Upper lobe of left lung (tissue), 6 donors: ENCODE measurements around the gene TBC1D17. TPM values are rescaled to one million over a fixed set of nuclear protein-coding genes. Genes with fewer than 3 reads are reported as not detected.

ENCODE experiments used
- ATAC-seq, 2 donors: fragments of 200-7000 bp; cut with Tn5 transposase; one replicate each; pipeline ENCODE4 v1.9.1; 2022; ENCODE audit warnings: mild to moderate bottlenecking in 2 of 2, moderate library complexity in 2 of 2; ENCODE audit not compliant: low FRiP score in 2 of 2
- DNase-seq, 2 donors: peaks; one replicate each; pipeline ENCODE4 v3.0.0-alpha.2; 2019 to 2020
- H3K27ac ChIP-seq, 4 donors: fragments of 200-600 bp; sonication (generic); one replicate each; pipeline ENCODE4 v1.5.1; 2016 to 2019
- H3K27me3 ChIP-seq, 4 donors: fragments of 200-600 bp; sonication (generic); one replicate each; pipeline ENCODE4 v1.5.1; 2017 to 2019
- H3K36me3 ChIP-seq, 4 donors: fragments of 200-600 bp; sonication (generic); one replicate each; pipeline ENCODE4 v1.5.1; 2016 to 2019
- H3K4me1 ChIP-seq, 4 donors: fragments of 200-600 bp; sonication (generic); one replicate each; pipeline ENCODE4 v1.5.1; 2018 to 2019
- H3K4me3 ChIP-seq, 4 donors: fragments of 200-600 bp; sonication (generic); one replicate each; pipeline ENCODE4 v1.5.1; 2017 to 2019; ENCODE audit warnings: mild to moderate bottlenecking in 2 of 4, moderate library complexity in 1 of 4
- H3K9me3 ChIP-seq, 4 donors: fragments of 200-600 bp; sonication (generic); one replicate each; pipeline ENCODE4 v1.5.1; 2018 to 2019
- EP300 ChIP-seq, 4 donors: sonication (generic); formaldehyde crosslinking; IDR thresholded peaks; one replicate each; pipeline ENCODE4 v1.5.1; 2017; ENCODE audit warnings: antibody characterized with exemption in 4 of 4, control low read depth in 2 of 4
- POLR2A ChIP-seq, 4 donors: fragments of 450-650 bp; IDR thresholded peaks; one replicate each; pipeline ENCODE4 v1.5.1; 2016 to 2017; ENCODE audit warnings: antibody characterized with exemption in 4 of 4, mild to moderate bottlenecking in 2 of 4
- POLR2AphosphoS5 ChIP-seq, 2 donors: sonication (generic); formaldehyde crosslinking; IDR thresholded peaks; one replicate each; pipeline ENCODE4 v1.5.1; 2017; ENCODE audit warnings: antibody characterized with exemption in 2 of 2
- WGBS, 2 donors: methylation state at CpG; one replicate each; pipeline ENCODE4 v1.1.5; 2017 to 2018; 5-methylcytosine and 5-hydroxymethylcytosine counted together
- total RNA-seq, 6 donors: library from RNA; depleted of rRNA in 4 of 6; stranded (reverse); fragments of >200 nt in 4 of 6; gene quantifications; one replicate each; pipeline versions ENCODE4 v1.1.0 to v1.2.1, GENCODE V29; 2016 to 2021
- TF ChIP-seq, protein P1 (sequence below), 6 experiments: fragments of 450-650 bp in 4 of 6; fragments of 200-600 bp in 2 of 6; sonication (generic) in 2 of 6; IDR thresholded peaks; one replicate each; pipeline ENCODE4 v1.5.1; 2016 to 2019; ENCODE audit warnings: antibody characterized with exemption in 6 of 6
- donor health status: DM: no; HTN: no; CAD: no; lungs with moderate emphysema.
- donor health status: DM: no; HTN: yes; CAD: no; lungs with severe emphysema.

The TBC1D17 gene
- total RNA-seq, 6 donors from 2014 or later = 22.9 to 140 (median 61.2) TPM

DNA sequence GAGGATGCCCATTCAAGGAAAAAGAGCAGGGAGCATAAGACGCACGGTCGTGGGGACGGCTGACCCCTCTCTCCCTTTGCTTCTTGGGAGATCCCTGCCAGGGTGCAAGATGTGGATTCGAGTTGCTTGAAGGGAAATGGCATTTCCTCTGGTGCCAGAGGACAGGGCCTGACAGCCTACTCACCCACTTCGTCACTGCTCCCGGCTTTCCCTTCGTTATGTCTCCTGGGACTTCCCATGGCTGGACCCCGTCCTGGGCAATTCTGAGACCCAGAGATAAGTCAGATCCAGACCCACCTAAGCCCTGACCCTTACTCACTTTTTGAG, 1.2 kb downstream of the TBC1D17 start:
- DNase-seq (no peak), ATAC-seq (no peak)
- Histone ChIP-seq H3K27me3 (no peaks in the 10 kb centered on the region), H3K4me1 (peaks cover 17 to 32% (median 25%) of the 10 kb centered on the region in 4 donors), H3K4me3 (peak overlapping the region in 1 of 4 donors; percentile 77), H3K27ac (peak overlapping the region; percentile 94 to 100 (median 99)), H3K36me3 (peaks cover 37 to 43% (median 40%) of the 10 kb centered on the region in 4 donors), H3K9me3 (no peaks in the 10 kb centered on the region)
- TF ChIP-seq POLR2A (IDR thresholded peaks at IDR 0.05) = no peak
- TF ChIP-seq POLR2AphosphoS5 (IDR thresholded peaks at IDR 0.05) = no peak
- WGBS, 2 donors = 79 to 86% methylated on average over 9 of the region's 9 CpGs

DNA sequence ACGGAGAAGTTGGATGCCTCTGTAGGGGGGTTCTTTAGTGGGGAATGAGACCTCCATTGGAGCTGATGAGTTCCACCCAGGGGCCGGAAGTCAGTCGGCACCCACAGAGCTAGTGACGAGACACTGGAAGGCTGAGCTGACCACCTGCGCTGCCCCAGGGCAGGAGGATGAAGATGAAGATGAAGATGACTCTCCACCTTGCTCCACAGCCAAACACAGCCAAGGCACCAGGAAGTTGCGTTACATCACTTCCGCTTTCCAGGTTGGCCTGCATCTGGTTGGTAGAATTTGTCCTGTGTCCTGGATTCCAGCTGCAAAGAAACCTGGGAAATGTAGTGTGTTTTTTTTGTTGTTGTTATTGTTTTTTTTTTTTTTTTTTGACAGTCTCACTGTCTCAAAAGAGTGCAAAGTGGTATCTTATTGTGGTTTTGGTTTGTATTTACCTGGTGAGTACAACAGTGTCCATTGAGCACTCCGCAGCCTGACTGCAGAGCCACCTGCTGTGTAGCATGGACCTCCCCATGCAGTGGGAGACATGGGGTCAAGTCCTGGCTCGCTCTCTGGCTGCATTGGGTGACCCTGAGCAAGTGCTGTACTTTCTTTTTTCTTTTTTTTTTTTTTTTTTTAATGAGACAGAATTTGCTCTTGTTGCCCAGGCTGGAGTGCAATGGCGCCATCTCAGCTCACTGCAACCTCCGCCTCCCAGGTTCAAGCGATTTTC, 1.9 kb downstream of the TBC1D17 start:
- Histone ChIP-seq H3K36me3 (peaks cover 44 to 50% (median 47%) of the 10 kb centered on the region in 4 donors), H3K27ac (peak overlapping the region in 2 of 4 donors; percentile 99), H3K4me1 (peaks cover 17 to 26% (median 25%) of the 10 kb centered on the region in 4 donors), H3K27me3 (no peaks in the 10 kb centered on the region), H3K9me3 (no peaks in the 10 kb centered on the region), H3K4me3 (no peak overlapping the region)
- no peak for DNase-seq
- TF ChIP-seq, protein P1, sequence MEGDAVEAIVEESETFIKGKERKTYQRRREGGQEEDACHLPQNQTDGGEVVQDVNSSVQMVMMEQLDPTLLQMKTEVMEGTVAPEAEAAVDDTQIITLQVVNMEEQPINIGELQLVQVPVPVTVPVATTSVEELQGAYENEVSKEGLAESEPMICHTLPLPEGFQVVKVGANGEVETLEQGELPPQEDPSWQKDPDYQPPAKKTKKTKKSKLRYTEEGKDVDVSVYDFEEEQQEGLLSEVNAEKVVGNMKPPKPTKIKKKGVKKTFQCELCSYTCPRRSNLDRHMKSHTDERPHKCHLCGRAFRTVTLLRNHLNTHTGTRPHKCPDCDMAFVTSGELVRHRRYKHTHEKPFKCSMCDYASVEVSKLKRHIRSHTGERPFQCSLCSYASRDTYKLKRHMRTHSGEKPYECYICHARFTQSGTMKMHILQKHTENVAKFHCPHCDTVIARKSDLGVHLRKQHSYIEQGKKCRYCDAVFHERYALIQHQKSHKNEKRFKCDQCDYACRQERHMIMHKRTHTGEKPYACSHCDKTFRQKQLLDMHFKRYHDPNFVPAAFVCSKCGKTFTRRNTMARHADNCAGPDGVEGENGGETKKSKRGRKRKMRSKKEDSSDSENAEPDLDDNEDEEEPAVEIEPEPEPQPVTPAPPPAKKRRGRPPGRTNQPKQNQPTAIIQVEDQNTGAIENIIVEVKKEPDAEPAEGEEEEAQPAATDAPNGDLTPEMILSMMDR (IDR thresholded peaks at IDR 0.05) = no peak
- TF ChIP-seq POLR2A (IDR thresholded peaks at IDR 0.05) (no peak), POLR2AphosphoS5 (IDR thresholded peaks at IDR 0.05) (no peak), EP300 (IDR thresholded peaks at IDR 0.05) (no peak)
- WGBS, 2 donors = 94% methylated on average over 12 of the region's 12 CpGs
- ATAC-seq = no peak

- WGBS, 2 donors = 93 to 99% methylated on average over 8 to 10 of the region's 10 CpGs
- TF ChIP-seq POLR2A (IDR thresholded peaks at IDR 0.05) (no peak), POLR2AphosphoS5 (IDR thresholded peaks at IDR 0.05) (no peak), EP300 (IDR thresholded peaks at IDR 0.05) (no peak)
- TF ChIP-seq, protein P1 (IDR thresholded peaks at IDR 0.05) = no peak
- DNase-seq (no peak), ATAC-seq (no peak)
- peaks cover 51 to 59% (median 55%) of the 10 kb centered on the region in 4 donors for H3K36me3 ChIP-seq
- H3K9me3 ChIP-seq = no peaks in the 10 kb centered on the region
- H3K27ac ChIP-seq = no peak overlapping the region
- H3K4me1 ChIP-seq = peaks cover 12 to 18% (median 17%) of the 10 kb centered on the region in 4 donors
- H3K4me3 ChIP-seq = no peak overlapping the region
- H3K27me3 ChIP-seq = no peaks in the 10 kb centered on the region
These were observed 2.8 kb downstream of the TBC1D17 start for GRCh38 chr19:49880162-49880869.

GRCh38 chr19:49881186-49881585, 3.7 kb downstream of the TBC1D17 start:
- DNase-seq = peak in 1 of 2 donors; percentile 79
- no peak overlapping the region for H3K27ac ChIP-seq
- H3K27me3 ChIP-seq = no peaks in the 10 kb centered on the region
- H3K9me3 ChIP-seq = no peaks in the 10 kb centered on the region
- H3K4me1 ChIP-seq = peaks cover 7 to 13% (median 11%) of the 10 kb centered on the region in 4 donors
- TF ChIP-seq POLR2A (IDR thresholded peaks at IDR 0.05) (no peak), POLR2AphosphoS5 (IDR thresholded peaks at IDR 0.05) (no peak)
- TF ChIP-seq, protein P1 (IDR thresholded peaks at IDR 0.05) = no peak
- peaks cover 51 to 66% (median 61%) of the 10 kb centered on the region in 4 donors for H3K36me3 ChIP-seq
- H3K4me3 ChIP-seq = no peak overlapping the region
- WGBS, 2 donors = 88 to 100% methylated on average over 1 to 17 of the region's 17 CpGs
- no peak for ATAC-seq

DNA sequence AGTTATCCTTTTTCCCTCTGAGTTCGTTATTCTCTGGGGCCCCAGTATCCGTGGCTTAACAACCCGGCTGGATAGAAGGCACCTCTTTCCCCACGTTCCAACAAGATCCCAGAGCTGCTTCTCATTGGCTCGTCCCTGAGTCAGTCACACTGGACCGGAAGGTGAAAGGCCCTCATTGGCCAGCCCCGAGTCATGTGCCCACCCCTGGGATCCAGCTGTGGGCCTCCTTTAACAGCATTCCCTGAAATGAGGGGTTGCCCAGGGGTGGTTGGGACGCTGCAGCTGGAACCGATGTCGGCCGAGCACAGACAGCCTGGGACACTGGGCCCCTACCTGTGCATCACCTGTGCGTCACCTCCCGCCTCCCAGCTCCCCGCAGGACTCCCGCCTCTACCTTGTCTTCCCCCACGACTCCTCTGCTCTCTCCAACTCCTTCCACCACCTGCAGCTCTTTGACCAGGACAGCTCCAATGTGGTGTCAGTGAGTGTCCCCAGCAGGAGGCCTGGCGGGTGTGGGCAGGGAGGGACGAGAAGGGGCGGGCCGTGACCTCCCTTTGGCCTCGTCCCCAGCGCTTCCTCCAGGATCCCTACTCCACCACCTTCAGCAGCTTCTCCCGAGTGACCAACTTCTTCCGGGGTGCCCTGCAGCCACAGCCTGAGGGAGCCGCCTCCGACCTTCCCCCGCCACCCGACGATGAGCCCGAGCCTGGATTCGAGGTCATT, 4.3 kb downstream of the TBC1D17 start:
- peak in 1 of 2 donors; percentile 50 for DNase-seq
- WGBS, 2 donors = 87 to 94% methylated on average over 30 to 31 of the region's 31 CpGs
- no peak for ATAC-seq
- H3K9me3 ChIP-seq = no peaks in the 10 kb centered on the region
- peaks cover 7 to 13% (median 11%) of the 10 kb centered on the region in 4 donors for H3K4me1 ChIP-seq
- TF ChIP-seq EP300 (IDR thresholded peaks at IDR 0.05) = no peak
- TF ChIP-seq POLR2A (IDR thresholded peaks at IDR 0.05) = no peak
- peaks cover 51 to 71% (median 63%) of the 10 kb centered on the region in 4 donors for H3K36me3 ChIP-seq
- no peak overlapping the region for H3K27ac ChIP-seq
- H3K4me3 ChIP-seq = no peak overlapping the region
- no peaks in the 10 kb centered on the region for H3K27me3 ChIP-seq
